HG03103 (cell line): ENCODE data around the gene MARCHF6.
A peak's percentile ranks its signal among the peaks of the same experiment; 100 is the strongest.

Experiments used
- ATAC-seq: cut with Tn5 transposase; IDR thresholded peaks from one replicate; pipeline ENCODE4 v1.9.1; 2021; ENCODE audit warnings: low read depth; ENCODE audit not compliant: unreplicated experiment

Gene MARCHF6

GRCh38 chr5:10353241-10354047, at the start of gene MARCHF6:
Gene MARCHF6 (plus strand): TSS chr5:10353695. CDS start chr5:10353899, 204 bp downstream.
- ATAC-seq = peak; percentile 80

GRCh38 chr5:10303699-10304170, 49.8 kb upstream of the MARCHF6 start:
- ATAC-seq = no peak

GRCh38 chr5:10304932-10305331, 48.6 kb upstream of the MARCHF6 start:
- ATAC-seq = no peak

GRCh38 chr5:10306114-10306513, 47.4 kb upstream of the MARCHF6 start:
- no peak for ATAC-seq

GRCh38 chr5:10306806-10307205, 46.7 kb upstream of the MARCHF6 start:
- ATAC-seq = no peak

- peak; percentile 75 for ATAC-seq
Observed at GRCh38 chr5:10307206-10308148, 46.0 kb upstream of the MARCHF6 start, which contains the start of gene CMBL. Gene CMBL (minus strand): TSS chr5:10307902. CDS start chr5:10290762, 17,140 bp downstream.

GRCh38 chr5:10308844-10309243, 44.7 kb upstream of the MARCHF6 start:
- ATAC-seq = no peak

GRCh38 chr5:10310066-10310779, 43.3 kb upstream of the MARCHF6 start:
- ATAC-seq = no peak

GRCh38 chr5:10310835-10311570, 42.5 kb upstream of the MARCHF6 start:
- ATAC-seq = peak; percentile 57

- no peak for ATAC-seq
Observed at GRCh38 chr5:10311595-10312425, 41.7 kb upstream of the MARCHF6 start.

- ATAC-seq = no peak
Observed at GRCh38 chr5:10315201-10315600, 38.3 kb upstream of the MARCHF6 start.

- ATAC-seq = no peak
Observed at GRCh38 chr5:10315824-10316509, 37.5 kb upstream of the MARCHF6 start.

- ATAC-seq = peak; percentile 62
Observed at GRCh38 chr5:10317825-10318682, 35.4 kb upstream of the MARCHF6 start.

GRCh38 chr5:10319202-10319851, 34.2 kb upstream of the MARCHF6 start:
- ATAC-seq = no peak

- ATAC-seq = no peak
Observed at GRCh38 chr5:10320793-10321192, 32.7 kb upstream of the MARCHF6 start.

- no peak for ATAC-seq
Observed at GRCh38 chr5:10321882-10322281, 31.6 kb upstream of the MARCHF6 start.
